ENCODE results near the gene PSTPIP1. TPM values are rescaled to one million over a fixed set of nuclear protein-coding genes. Genes with fewer than 3 reads are reported as not detected.

PSTPIP1 gene
- total RNA-seq, 1 experiment from 2014 or later = 0.19 TPM

GRCh38 chr15:76998663-76999285 lies 3.8 kb downstream of the PSTPIP1 start:
- DNase-seq (ENCODE audit: low spot score) = no peak

- DNase-seq (ENCODE audit: low spot score) = no peak
Observed at GRCh38 chr15:76999996-77000395, 5.1 kb downstream of the PSTPIP1 start.

- no peak for DNase-seq (ENCODE audit: low spot score)
Observed at GRCh38 chr15:77001351-77001750, 6.4 kb downstream of the PSTPIP1 start.

GRCh38 chr15:77001966-77002365 lies 7.0 kb downstream of the PSTPIP1 start:
- no peak for DNase-seq (ENCODE audit: low spot score)

- DNase-seq (ENCODE audit: low spot score) = no peak
Observed at GRCh38 chr15:77002436-77002835, 7.5 kb downstream of the PSTPIP1 start.

GRCh38 chr15:77002954-77003912 lies 8.3 kb downstream of the PSTPIP1 start:
- DNase-seq (ENCODE audit: low spot score) = no peak

GRCh38 chr15:77004189-77004588 lies 9.3 kb downstream of the PSTPIP1 start:
- DNase-seq (ENCODE audit: low spot score) = no peak

GRCh38 chr15:77009176-77009575 lies 14.2 kb downstream of the PSTPIP1 start:
- no peak for DNase-seq (ENCODE audit: low spot score)

GRCh38 chr15:77009646-77010311 lies 14.9 kb downstream of the PSTPIP1 start:
- DNase-seq (ENCODE audit: low spot score) = no peak

- DNase-seq (ENCODE audit: low spot score) = no peak
Observed at GRCh38 chr15:77010312-77010686, 15.4 kb downstream of the PSTPIP1 start.

GRCh38 chr15:77010857-77011256 lies 15.9 kb downstream of the PSTPIP1 start:
- DNase-seq (ENCODE audit: low spot score) = no peak

GRCh38 chr15:77012117-77012712 lies 17.3 kb downstream of the PSTPIP1 start:
- no peak for DNase-seq (ENCODE audit: low spot score)

GRCh38 chr15:77012868-77013267 lies 17.9 kb downstream of the PSTPIP1 start:
- DNase-seq (ENCODE audit: low spot score) = no peak

GRCh38 chr15:77013776-77014131 lies 18.8 kb downstream of the PSTPIP1 start:
- no peak for DNase-seq (ENCODE audit: low spot score)

GRCh38 chr15:77014132-77015081 lies 19.5 kb downstream of the PSTPIP1 start:
- DNase-seq (ENCODE audit: low spot score) = no peak

- no peak for DNase-seq (ENCODE audit: low spot score)
Observed at GRCh38 chr15:77015646-77016320, 20.9 kb downstream of the PSTPIP1 start.

- no peak for DNase-seq (ENCODE audit: low spot score)
Observed at GRCh38 chr15:77016321-77016695, 21.4 kb downstream of the PSTPIP1 start.

GRCh38 chr15:77017091-77017660 lies 22.2 kb downstream of the PSTPIP1 start:
- no peak for DNase-seq (ENCODE audit: low spot score)

GRCh38 chr15:77017761-77018720 lies 23.1 kb downstream of the PSTPIP1 start:
- DNase-seq (ENCODE audit: low spot score) = no peak
